ENCODE results near the gene ATRNL1. TPM values are rescaled to one million over a fixed set of nuclear protein-coding genes. Genes with fewer than 3 reads are reported as not detected.
"Not testable (repeated sequence)": the region's sequence is repeated elsewhere in the genome, so short reads cannot be mapped to it uniquely, and the experiment has no call there.

The ATRNL1 gene
- total RNA-seq, 1 experiment from 2014 or later, result 8.8 TPM

DNA sequence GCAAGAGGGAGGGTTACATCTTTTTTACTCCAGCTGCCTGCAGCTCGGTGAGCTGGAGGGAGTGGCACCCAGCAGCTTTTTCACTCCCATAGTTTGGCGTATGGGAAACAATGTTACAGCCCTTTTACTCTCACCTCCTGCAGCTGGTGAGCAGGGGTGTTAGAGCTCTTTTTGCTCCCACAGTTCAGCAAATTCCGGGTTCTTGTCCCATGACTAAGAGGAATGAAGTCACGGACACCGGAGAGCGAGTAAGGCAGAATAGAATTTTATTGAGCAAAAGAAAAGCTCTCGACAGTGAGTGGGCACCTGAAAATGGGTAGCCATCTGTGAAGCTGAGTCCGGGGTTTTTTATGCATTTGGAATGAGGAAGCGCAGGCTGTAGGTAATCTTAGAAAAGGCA is 733.2 kb downstream of the ATRNL1 start:
- no TSS peak for BruUV-seq (replicated peaks)
- no peak overlapping the region for H3K27ac Mint-ChIP-seq (ENCODE audit: unreplicated experiment)
- TF ChIP-seq, protein P1, sequence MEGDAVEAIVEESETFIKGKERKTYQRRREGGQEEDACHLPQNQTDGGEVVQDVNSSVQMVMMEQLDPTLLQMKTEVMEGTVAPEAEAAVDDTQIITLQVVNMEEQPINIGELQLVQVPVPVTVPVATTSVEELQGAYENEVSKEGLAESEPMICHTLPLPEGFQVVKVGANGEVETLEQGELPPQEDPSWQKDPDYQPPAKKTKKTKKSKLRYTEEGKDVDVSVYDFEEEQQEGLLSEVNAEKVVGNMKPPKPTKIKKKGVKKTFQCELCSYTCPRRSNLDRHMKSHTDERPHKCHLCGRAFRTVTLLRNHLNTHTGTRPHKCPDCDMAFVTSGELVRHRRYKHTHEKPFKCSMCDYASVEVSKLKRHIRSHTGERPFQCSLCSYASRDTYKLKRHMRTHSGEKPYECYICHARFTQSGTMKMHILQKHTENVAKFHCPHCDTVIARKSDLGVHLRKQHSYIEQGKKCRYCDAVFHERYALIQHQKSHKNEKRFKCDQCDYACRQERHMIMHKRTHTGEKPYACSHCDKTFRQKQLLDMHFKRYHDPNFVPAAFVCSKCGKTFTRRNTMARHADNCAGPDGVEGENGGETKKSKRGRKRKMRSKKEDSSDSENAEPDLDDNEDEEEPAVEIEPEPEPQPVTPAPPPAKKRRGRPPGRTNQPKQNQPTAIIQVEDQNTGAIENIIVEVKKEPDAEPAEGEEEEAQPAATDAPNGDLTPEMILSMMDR (IDR thresholded peaks at IDR 0.05; ENCODE audit: unreplicated experiment), result no peak
- H3K27me3 Mint-ChIP-seq (ENCODE audit: unreplicated experiment), result peaks cover 9% of the 10 kb centered on the region
- intact Hi-C loops (cut with micrococcal nuclease; ENCODE audit: unreplicated experiment), result no loop called here
- CTCF ChIA-PET, result no interaction called here
- DNase-seq, result no peak
- H3K36me3 Mint-ChIP-seq (ENCODE audit: insufficient read depth, unreplicated experiment), result no peaks in the 10 kb centered on the region
- H3K4me1 Mint-ChIP-seq (ENCODE audit: low read depth, unreplicated experiment), result no peaks in the 10 kb centered on the region
- peaks cover 4% of the 10 kb centered on the region for H3K9me3 Mint-ChIP-seq (ENCODE audit: low read depth, unreplicated experiment)
- no peak overlapping the region for H3K4me3 Mint-ChIP-seq (ENCODE audit: low read depth, unreplicated experiment)

DNA sequence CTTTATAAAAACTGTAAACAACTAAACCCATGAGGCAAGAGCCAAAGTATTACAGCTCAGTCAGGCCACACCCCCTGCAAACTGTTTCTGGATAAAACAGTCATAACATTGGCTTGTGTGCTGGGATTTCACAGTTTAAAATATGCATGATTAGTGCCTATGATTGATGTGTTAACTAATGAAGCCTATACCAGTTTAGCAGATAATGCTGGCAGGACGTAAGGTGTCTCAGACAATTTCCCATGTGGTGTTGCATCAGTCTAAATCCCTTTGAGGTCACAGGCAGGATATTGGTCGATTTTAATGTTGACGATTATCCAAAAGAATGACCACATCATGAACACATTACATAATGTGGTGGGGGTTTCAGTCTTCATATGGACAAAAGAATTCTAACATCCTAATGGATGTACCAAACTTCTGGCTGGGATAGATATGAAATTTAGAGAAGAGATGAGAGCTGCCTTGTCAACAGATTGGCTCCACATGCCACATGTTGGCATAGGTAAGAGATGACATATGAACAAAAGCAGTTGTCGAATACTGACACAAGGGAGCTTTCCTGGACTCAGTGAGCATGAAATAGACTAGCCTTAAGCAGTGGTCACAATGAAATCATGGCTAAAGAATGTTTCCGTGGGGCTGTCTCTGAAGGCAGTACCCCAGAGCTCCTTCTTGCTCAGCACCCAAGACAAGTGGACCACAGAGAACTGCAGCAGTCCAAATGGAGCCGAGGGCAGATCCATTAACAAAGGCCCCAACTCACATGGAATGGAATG is 734.3 kb downstream of the ATRNL1 start:
- H3K4me3 Mint-ChIP-seq (ENCODE audit: low read depth, unreplicated experiment), result no peak overlapping the region
- BruUV-seq (replicated peaks), result no TSS peak
- no peaks in the 10 kb centered on the region for H3K4me1 Mint-ChIP-seq (ENCODE audit: low read depth, unreplicated experiment)
- H3K27me3 Mint-ChIP-seq (ENCODE audit: unreplicated experiment), result peaks cover 5% of the 10 kb centered on the region
- intact Hi-C loops (cut with micrococcal nuclease; ENCODE audit: unreplicated experiment), result no loop called here
- no peak overlapping the region for H3K27ac Mint-ChIP-seq (ENCODE audit: unreplicated experiment)
- H3K9me3 Mint-ChIP-seq (ENCODE audit: low read depth, unreplicated experiment), result no peaks in the 10 kb centered on the region
- CTCF ChIA-PET, result no interaction called here
- H3K36me3 Mint-ChIP-seq (ENCODE audit: insufficient read depth, unreplicated experiment), result no peaks in the 10 kb centered on the region
- DNase-seq, result no peak
- TF ChIP-seq, protein P1 (IDR thresholded peaks at IDR 0.05; ENCODE audit: unreplicated experiment), result no peak

DNA sequence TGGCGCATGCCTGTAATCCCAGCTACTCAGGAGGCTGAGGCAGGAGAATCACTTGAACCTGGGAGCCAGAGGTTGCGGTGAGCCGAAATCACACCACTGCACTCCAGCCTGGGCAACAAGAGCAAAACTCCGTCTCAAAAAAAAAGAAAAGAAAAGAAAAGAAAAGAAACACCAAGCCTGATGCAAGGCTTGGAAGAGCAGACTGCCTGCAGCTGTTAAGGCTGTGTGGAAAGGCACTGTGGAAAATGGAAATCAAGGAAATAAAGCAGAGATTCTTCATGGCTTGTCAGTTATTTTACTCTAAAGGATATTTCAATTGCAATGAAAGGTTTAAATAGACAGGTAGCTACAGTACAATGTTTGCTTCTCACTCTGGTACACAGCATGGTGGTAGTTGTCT is 735.0 kb downstream of the ATRNL1 start:
- intact Hi-C loops (cut with micrococcal nuclease; ENCODE audit: unreplicated experiment); H3K27ac Mint-ChIP-seq (ENCODE audit: unreplicated experiment); DNase-seq; H3K4me1 Mint-ChIP-seq (ENCODE audit: low read depth, unreplicated experiment); H3K4me3 Mint-ChIP-seq (ENCODE audit: low read depth, unreplicated experiment); CTCF ChIA-PET; H3K27me3 Mint-ChIP-seq (ENCODE audit: unreplicated experiment); H3K36me3 Mint-ChIP-seq (ENCODE audit: insufficient read depth, unreplicated experiment); H3K9me3 Mint-ChIP-seq (ENCODE audit: low read depth, unreplicated experiment); BruUV-seq (replicated peaks): not testable (repeated sequence)

DNA sequence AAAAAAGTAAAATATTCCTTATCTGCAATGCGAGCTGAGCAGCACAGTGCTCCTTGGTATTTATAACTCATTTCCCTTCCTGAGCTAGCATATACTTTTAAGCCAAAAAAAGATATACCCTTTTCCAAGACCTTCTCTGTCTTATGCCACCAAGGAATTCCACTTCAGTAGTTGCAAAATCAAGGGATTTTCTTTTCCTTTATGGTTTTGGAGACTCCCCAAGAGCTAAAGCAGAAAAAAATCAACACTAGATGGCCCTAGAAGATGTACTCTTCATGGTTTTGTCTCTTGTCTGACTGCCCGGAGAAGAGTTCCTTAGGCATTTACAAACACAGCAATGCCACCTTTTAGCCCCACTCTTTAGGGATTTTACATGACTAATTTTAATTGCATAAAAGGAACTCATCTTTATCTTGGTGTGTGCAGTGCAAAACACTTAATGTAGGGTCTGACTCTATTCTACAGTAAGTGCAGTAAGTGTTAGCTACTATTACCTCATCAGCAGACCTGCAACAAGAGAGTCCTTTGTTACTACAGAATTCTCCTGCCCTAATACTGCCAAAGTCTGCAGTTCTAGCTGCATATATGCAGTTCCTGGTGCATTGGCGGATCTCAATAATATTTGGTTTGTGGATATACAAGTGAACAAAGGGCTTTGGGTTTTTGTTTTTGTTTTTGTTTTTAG is 736.5 kb downstream of the ATRNL1 start:
- DNase-seq, result no peak
- CTCF ChIA-PET, result no interaction called here
- no peaks in the 10 kb centered on the region for H3K9me3 Mint-ChIP-seq (ENCODE audit: low read depth, unreplicated experiment)

More for the DNA sequence above, 736.5 kb downstream of the ATRNL1 start:
- Mint-ChIP-seq H3K36me3 (ENCODE audit: insufficient read depth, unreplicated experiment) (no peaks in the 10 kb centered on the region), H3K4me3 (ENCODE audit: low read depth, unreplicated experiment) (no peak overlapping the region), H3K27me3 (ENCODE audit: unreplicated experiment) (no peaks in the 10 kb centered on the region), H3K27ac (ENCODE audit: unreplicated experiment) (no peak overlapping the region), H3K4me1 (ENCODE audit: low read depth, unreplicated experiment) (no peaks in the 10 kb centered on the region)
- no TSS peak for BruUV-seq (replicated peaks)
- intact Hi-C loops (cut with micrococcal nuclease; ENCODE audit: unreplicated experiment), result no loop called here
- TF ChIP-seq, protein P1 (IDR thresholded peaks at IDR 0.05; ENCODE audit: unreplicated experiment), result no peak

Data from Calu3 (cell line).